Tibial nerve (tissue), 4 donors: ENCODE measurements around the gene AVP. TPM values are rescaled to one million over a fixed set of nuclear protein-coding genes. Genes with fewer than 3 reads are reported as not detected.

Experiments
- DNase-seq, 2 donors: peaks; one replicate each; pipeline ENCODE4 v3.0.0-alpha.2; 2019; ENCODE audit warnings: low spot score in 2 of 2
- H3K27ac ChIP-seq, 4 donors: fragments of 200-600 bp; sonication (generic) in 3 of 4; one replicate each; pipeline ENCODE4 v1.5.1; 2017 to 2019; ENCODE audit warnings: mild to moderate bottlenecking in 1 of 4
- H3K27me3 ChIP-seq, 2 donors: fragments of 200-600 bp; sonication (generic) in 1 of 2; one replicate each; pipeline versions ENCODE4 v1.5.1 to v1.6.0; 2017 to 2019
- H3K36me3 ChIP-seq, 3 donors: fragments of 200-600 bp; sonication (generic); one replicate each; pipeline ENCODE4 v1.5.1; 2018 to 2019
- H3K4me1 ChIP-seq, 4 donors: fragments of 200-600 bp; sonication (generic) in 3 of 4; one replicate each; pipeline ENCODE4 v1.5.1; 2017 to 2019
- H3K4me3 ChIP-seq, 4 donors: fragments of 200-600 bp; sonication (generic) in 3 of 4; one replicate each; pipeline ENCODE4 v1.5.1; 2017 to 2019; ENCODE audit warnings: mild to moderate bottlenecking in 1 of 4, moderate library complexity in 1 of 4
- H3K9me3 ChIP-seq, 4 donors: fragments of 200-600 bp; sonication (generic) in 3 of 4; one replicate each; pipeline ENCODE4 v1.5.1; 2017 to 2019
- CTCF ChIP-seq, 5 experiments: fragments of 200-600 bp in 3 of 5; fragments of 450-650 bp in 2 of 5; sonication (generic) in 3 of 5; IDR thresholded peaks; one replicate each; pipeline ENCODE4 v1.5.1; 2016 to 2019; ENCODE audit warnings: antibody characterized with exemption in 5 of 5, mild to moderate bottlenecking in 3 of 5, moderate library complexity in 2 of 5
- EP300 ChIP-seq, 2 donors: sonication (generic); formaldehyde crosslinking; IDR thresholded peaks; one replicate each; pipeline ENCODE4 v1.6.1; 2017; ENCODE audit warnings: antibody characterized with exemption in 2 of 2, mild to moderate bottlenecking in 1 of 2
- POLR2A ChIP-seq, 2 donors: fragments of 450-650 bp; IDR thresholded peaks; one replicate each; pipeline ENCODE4 v1.6.1; 2017; ENCODE audit warnings: antibody characterized with exemption in 2 of 2, mild to moderate bottlenecking in 2 of 2, moderate library complexity in 2 of 2
- WGBS, 2 donors: methylation state at CpG; one replicate each; pipeline ENCODE4 v1.1.5; 2018; 5-methylcytosine and 5-hydroxymethylcytosine counted together
- total RNA-seq, 4 donors: library from RNA; depleted of rRNA; stranded (reverse); fragments of >200 nt; gene quantifications; one replicate each; pipeline ENCODE4 v1.1.0, GENCODE V29; 2016

AVP gene
- total RNA-seq, 4 donors from 2014 or later: not detected

- 91 to 94% methylated on average over 8 of the region's 8 CpGs for WGBS, 2 donors
- peaks cover 0 to 57% (median 0%) of the 10 kb centered on the region in 3 donors for H3K36me3 ChIP-seq
- H3K4me3 ChIP-seq: no peak overlapping the region
- no peak for TF ChIP-seq POLR2A (IDR thresholded peaks at IDR 0.05)
- TF ChIP-seq CTCF (IDR thresholded peaks at IDR 0.05): no peak
- no peak for TF ChIP-seq EP300 (IDR thresholded peaks at IDR 0.05)
- H3K9me3 ChIP-seq: no peaks in the 10 kb centered on the region
- peaks cover 0 to 31% (median 13%) of the 10 kb centered on the region in 4 donors for H3K4me1 ChIP-seq
- no peak for DNase-seq
- H3K27me3 ChIP-seq: no peaks in the 10 kb centered on the region
- no peak overlapping the region for H3K27ac ChIP-seq
Observed at GRCh38 chr20:3040086-3040485, 44.4 kb downstream of the AVP start.

GRCh38 chr20:3039426-3039825, 45.1 kb downstream of the AVP start:
- Histone ChIP-seq H3K4me3 (no peak overlapping the region), H3K4me1 (peaks cover 0 to 25% (median 13%) of the 10 kb centered on the region in 4 donors), H3K27me3 (no peaks in the 10 kb centered on the region), H3K27ac (no peak overlapping the region), H3K9me3 (no peaks in the 10 kb centered on the region), H3K36me3 (peaks cover 0 to 64% (median 0%) of the 10 kb centered on the region in 3 donors)
- 91 to 94% methylated on average over 4 of the region's 4 CpGs for WGBS, 2 donors
- TF ChIP-seq POLR2A (IDR thresholded peaks at IDR 0.05) (no peak), EP300 (IDR thresholded peaks at IDR 0.05) (no peak), CTCF (IDR thresholded peaks at IDR 0.05) (no peak)
- no peak for DNase-seq

- TF ChIP-seq CTCF (IDR thresholded peaks at IDR 0.05) (no peak), EP300 (IDR thresholded peaks at IDR 0.05) (no peak), POLR2A (IDR thresholded peaks at IDR 0.05) (no peak)
- Histone ChIP-seq H3K36me3 (peaks cover 0 to 69% (median 0%) of the 10 kb centered on the region in 3 donors), H3K27ac (no peak overlapping the region), H3K4me3 (no peak overlapping the region), H3K9me3 (no peaks in the 10 kb centered on the region), H3K27me3 (no peaks in the 10 kb centered on the region), H3K4me1 (peaks cover 0 to 22% (median 13%) of the 10 kb centered on the region in 4 donors)
- 60 to 65% methylated on average over 5 of the region's 5 CpGs for whole genome bisulfite sequencing, 2 donors
- DNase-seq: no peak
Observed at GRCh38 chr20:3038454-3038853, 46.1 kb downstream of the AVP start.

- 74 to 83% methylated on average over 3 of the region's 3 CpGs for WGBS, 2 donors
- Histone ChIP-seq H3K36me3 (peaks cover 0 to 69% (median 0%) of the 10 kb centered on the region in 3 donors), H3K4me1 (peaks cover 0 to 14% (median 7%) of the 10 kb centered on the region in 4 donors), H3K27me3 (no peaks in the 10 kb centered on the region), H3K9me3 (no peaks in the 10 kb centered on the region), H3K27ac (no peak overlapping the region), H3K4me3 (no peak overlapping the region)
- no peak for DNase-seq
- TF ChIP-seq EP300 (IDR thresholded peaks at IDR 0.05) (no peak), CTCF (IDR thresholded peaks at IDR 0.05) (no peak), POLR2A (IDR thresholded peaks at IDR 0.05) (no peak)
Observed at GRCh38 chr20:3037654-3038053, 46.9 kb downstream of the AVP start.

- Histone ChIP-seq H3K9me3 (no peaks in the 10 kb centered on the region), H3K4me3 (no peak overlapping the region), H3K36me3 (peaks cover 0 to 85% (median 0%) of the 10 kb centered on the region in 3 donors), H3K27ac (peak overlapping the region in 1 of 4 donors; percentile 8), H3K27me3 (no peaks in the 10 kb centered on the region), H3K4me1 (no peaks in the 10 kb centered on the region)
- DNase-seq: peak; percentile 44 to 52
- TF ChIP-seq POLR2A (IDR thresholded peaks at IDR 0.05): no peak
- TF ChIP-seq EP300 (IDR thresholded peaks at IDR 0.05): peak in 1 of 2 donors; percentile 41
- no peak for TF ChIP-seq CTCF (IDR thresholded peaks at IDR 0.05)
- WGBS, 2 donors: 83% methylated on average over 8 of the region's 8 CpGs
Observed at GRCh38 chr20:3032624-3033023, 51.9 kb downstream of the AVP start.

Other genes with a start within 250 kb of the AVP start
- 10 to 100 TPM; 36.8 to 84.6 (median 62.3) TPM for gene PCED1A, start 244.1 kb downstream of the AVP start, total RNA-seq
- 10 to 100 TPM; 17.9 to 51.3 (median 31.9) TPM for gene VPS16, start 244.0 kb downstream of the AVP start, total RNA-seq
- gene PTPRA, start 211.2 kb downstream of the AVP start, total RNA-seq: 100 to 1,000 TPM in 1 of 4 donors, 10 to 100 TPM in 3; 46.3 to 119 (median 67.4) TPM
- 1 to 10 TPM in 1 of 4 donors, not detected in 3; 4.6 TPM for gene GNRH2, start 41.1 kb downstream of the AVP start, total RNA-seq
- 10 to 100 TPM; 43.2 to 87.9 (median 59.5) TPM for gene MRPS26, start 38.7 kb downstream of the AVP start, total RNA-seq
- 1 to 10 TPM in 1 of 4 donors, not detected in 3; 1.8 TPM for gene OXT, start 13.1 kb downstream of the AVP start, total RNA-seq
- gene FASTKD5, start 75.1 kb upstream of the AVP start, total RNA-seq: 10 to 100 TPM in 2 of 4 donors, 1 to 10 TPM in 2; 5.9 to 11.3 (median 8.8) TPM
- gene UBOX5, start 75.1 kb upstream of the AVP start, total RNA-seq: 10 to 100 TPM in 1 of 4 donors, 1 to 10 TPM in 3; 7.5 to 10.8 (median 8.6) TPM
- 10 to 100 TPM; 10.9 to 28.2 (median 18.6) TPM for gene LZTS3, start 88.8 kb upstream of the AVP start, total RNA-seq
- gene DDRGK1, start 120.0 kb upstream of the AVP start, total RNA-seq: 100 to 1,000 TPM in 2 of 4 donors, 10 to 100 TPM in 2; 76.7 to 117 (median 89.9) TPM
- gene ITPA, start 124.8 kb upstream of the AVP start, total RNA-seq: 10 to 100 TPM; 39.4 to 62.4 (median 50.5) TPM
- under 1 TPM in 2 of 4 donors, not detected in 2; 0.21 to 0.78 TPM for gene SLC4A11, start 154.5 kb upstream of the AVP start, total RNA-seq